Neural progenitor cell (in vitro differentiated cells): ENCODE measurements around the gene RPP14. TPM values are rescaled to one million over a fixed set of nuclear protein-coding genes. Genes with fewer than 3 reads are reported as not detected.

Experiments
- DNase-seq: peaks from one replicate; pipeline ENCODE4 v3.0.0-alpha.2; 2016; ENCODE audit warnings: low spot score
- H2AFZ ChIP-seq: fragments of 200-600 bp; sonication (generic); replicated peaks from 2 replicates; pipeline ENCODE4 v1.6.1; 2016; ENCODE audit warnings: antibody characterized with exemption
- H3F3A ChIP-seq: fragments of 200-600 bp; sonication (generic); 2 replicates; pipeline ENCODE4 v1.6.1; 2016; ENCODE audit warnings: antibody characterized with exemption, low read depth
- H3K27ac ChIP-seq: fragments of 200-600 bp; sonication (generic); 2 replicates; pipeline ENCODE4 v1.5.1; 2016; ENCODE audit warnings: mild to moderate bottlenecking
- H3K27me3 ChIP-seq: fragments of 200-600 bp; sonication (generic); 2 replicates; pipeline ENCODE4 v1.6.1; 2016; ENCODE audit warnings: mild to moderate bottlenecking, moderate library complexity
- H3K36me3 ChIP-seq: fragments of 200-600 bp; sonication (generic); 2 replicates; pipeline ENCODE4 v1.5.1; 2016
- H3K4me1 ChIP-seq: fragments of 200-600 bp; sonication (generic); 2 replicates; pipeline ENCODE4 v1.6.1; 2016; ENCODE audit warnings: mixed run types
- H3K4me2 ChIP-seq: fragments of 200-600 bp; sonication (generic); 2 replicates; pipeline ENCODE4 v1.6.1; 2016
- H3K4me3 ChIP-seq: fragments of 200-600 bp; sonication (generic); 2 replicates; pipeline ENCODE4 v1.5.1; 2016
- H3K79me2 ChIP-seq: fragments of 200-600 bp; sonication (generic); 2 replicates; pipeline ENCODE4 v1.6.1; 2016; ENCODE audit warnings: low read depth
- H3K9ac ChIP-seq: fragments of 200-600 bp; sonication (generic); 2 replicates; pipeline ENCODE4 v1.6.1; 2016
- H3K9me3 ChIP-seq: fragments of 200-600 bp; sonication (generic); 2 replicates; pipeline ENCODE4 v1.5.1; 2016; ENCODE audit warnings: low read depth
- H4K20me1 ChIP-seq: fragments of 200-600 bp; sonication (generic); 2 replicates; pipeline ENCODE4 v1.6.1; 2016; ENCODE audit warnings: low read depth
- H3K27ac Mint-ChIP-seq: 3 replicates; pipeline ENCODE4 v1.8.0; 2021; ENCODE audit warnings: mixed read lengths
- H3K27me3 Mint-ChIP-seq: 2 replicates; pipeline ENCODE4 v1.8.0; 2022; ENCODE audit warnings: low read depth, mild to moderate bottlenecking, inconsistent platforms, moderate library complexity, mixed read lengths; ENCODE audit not compliant: insufficient read depth
- H3K36me3 Mint-ChIP-seq: 3 replicates; pipeline ENCODE4 v1.8.0; 2021; ENCODE audit warnings: mixed read lengths
- H3K4me1 Mint-ChIP-seq: 3 replicates; pipeline ENCODE4 v1.8.0; 2021; ENCODE audit warnings: mixed read lengths
- H3K4me3 Mint-ChIP-seq: 3 replicates; pipeline ENCODE4 v1.8.0; 2021; ENCODE audit warnings: mild to moderate bottlenecking, moderate library complexity, mixed read lengths
- H3K9me3 Mint-ChIP-seq: 3 replicates; pipeline ENCODE4 v1.8.0; 2020; ENCODE audit warnings: mixed read lengths
- CTCF ChIP-seq: fragments of 200-600 bp; sonication (generic); IDR thresholded peaks from 2 replicates; pipeline ENCODE4 v1.5.1; 2017; ENCODE audit warnings: antibody characterized with exemption, mild to moderate bottlenecking
- EZH2 ChIP-seq: fragments of 200-600 bp; sonication (generic); IDR thresholded peaks from 2 replicates; pipeline ENCODE4 v1.6.1; 2017; ENCODE audit warnings: antibody characterized with exemption, mild to moderate bottlenecking, moderate library complexity
- EZH2phosphoT487 ChIP-seq: fragments of 200-600 bp; sonication (generic); IDR thresholded peaks from 2 replicates; pipeline ENCODE4 v1.6.1; 2017; ENCODE audit warnings: antibody characterized with exemption
- total RNA-seq: library from RNA; depleted of rRNA; stranded (reverse); fragments of >200 nt; gene quantifications from 2 replicates; pipeline ENCODE4 v1.2.3, GENCODE V29; 2015; ENCODE audit warnings: low replicate concordance

RPP14 gene
- total RNA-seq, 1 donor from 2014 or later: 17.8 TPM

- H3K4me3 ChIP-seq: no peak overlapping the region
- TF ChIP-seq EZH2 (no peak), CTCF (no peak), EZH2phosphoT487 (no peak)
- Mint-ChIP-seq H3K4me1 (peaks cover 3% of the 10 kb centered on the region), H3K4me3 (no peak overlapping the region), H3K27ac (no peak overlapping the region), H3K36me3 (peaks cover 2% of the 10 kb centered on the region), H3K9me3 (no peaks in the 10 kb centered on the region), H3K27me3 (peaks cover 2% of the 10 kb centered on the region)
- no peak for DNase-seq
- no peaks in the 10 kb centered on the region for H3K9me3 ChIP-seq
- no peaks in the 10 kb centered on the region for H3K79me2 ChIP-seq
- no peak overlapping the region for H3K9ac ChIP-seq
- H3K27ac ChIP-seq: no peak overlapping the region
- H3K4me1 ChIP-seq: no peaks in the 10 kb centered on the region
- no peaks in the 10 kb centered on the region for H3K27me3 ChIP-seq
- no peak overlapping the region for H2AFZ ChIP-seq
- H3F3A ChIP-seq: no peaks in the 10 kb centered on the region
- H4K20me1 ChIP-seq: no peaks in the 10 kb centered on the region
- H3K4me2 ChIP-seq: no peak overlapping the region
- no peaks in the 10 kb centered on the region for H3K36me3 ChIP-seq
Observed at GRCh38 chr3:58357402-58357801, 51.4 kb downstream of the RPP14 start.

- no peak for DNase-seq
- Histone ChIP-seq H3K9ac (no peak overlapping the region), H3K9me3 (no peaks in the 10 kb centered on the region), H3K79me2 (no peaks in the 10 kb centered on the region), H2AFZ (no peak overlapping the region), H3K36me3 (no peaks in the 10 kb centered on the region), H3F3A (no peaks in the 10 kb centered on the region), H3K4me1 (no peaks in the 10 kb centered on the region), H3K4me2 (no peak overlapping the region), H3K27me3 (no peaks in the 10 kb centered on the region), H3K4me3 (no peak overlapping the region), H3K27ac (no peak overlapping the region), H4K20me1 (no peaks in the 10 kb centered on the region)
- H3K27me3 Mint-ChIP-seq: peaks cover 2% of the 10 kb centered on the region
- H3K4me1 Mint-ChIP-seq: no peaks in the 10 kb centered on the region
- TF ChIP-seq CTCF (no peak), EZH2 (no peak), EZH2phosphoT487 (no peak)
- H3K9me3 Mint-ChIP-seq: no peaks in the 10 kb centered on the region
- H3K36me3 Mint-ChIP-seq: no peaks in the 10 kb centered on the region
- H3K27ac Mint-ChIP-seq: no peak overlapping the region
- no peak overlapping the region for H3K4me3 Mint-ChIP-seq
Observed at GRCh38 chr3:58358092-58358491, 52.0 kb downstream of the RPP14 start.

GRCh38 chr3:58358808-58359207 is 52.8 kb downstream of the RPP14 start:
- H3K4me3 Mint-ChIP-seq: no peak overlapping the region
- Histone ChIP-seq H3K4me2 (no peak overlapping the region), H3F3A (no peaks in the 10 kb centered on the region), H3K4me1 (no peaks in the 10 kb centered on the region), H3K36me3 (no peaks in the 10 kb centered on the region), H3K9me3 (no peaks in the 10 kb centered on the region), H3K27ac (no peak overlapping the region), H3K9ac (no peak overlapping the region), H4K20me1 (no peaks in the 10 kb centered on the region), H2AFZ (no peak overlapping the region), H3K4me3 (no peak overlapping the region), H3K79me2 (no peaks in the 10 kb centered on the region), H3K27me3 (no peaks in the 10 kb centered on the region)
- no peak for TF ChIP-seq EZH2
- no peak for TF ChIP-seq CTCF
- no peak for TF ChIP-seq EZH2phosphoT487
- peaks cover 2% of the 10 kb centered on the region for H3K27me3 Mint-ChIP-seq
- H3K27ac Mint-ChIP-seq: no peak overlapping the region
- H3K4me1 Mint-ChIP-seq: no peaks in the 10 kb centered on the region
- no peak for DNase-seq
- no peaks in the 10 kb centered on the region for H3K36me3 Mint-ChIP-seq
- H3K9me3 Mint-ChIP-seq: no peaks in the 10 kb centered on the region

GRCh38 chr3:58359621-58360020 is 53.6 kb downstream of the RPP14 start:
- no peak overlapping the region for H2AFZ ChIP-seq
- H3K27me3 Mint-ChIP-seq: peaks cover 2% of the 10 kb centered on the region
- no peaks in the 10 kb centered on the region for H3K4me1 Mint-ChIP-seq
- H3K79me2 ChIP-seq: no peaks in the 10 kb centered on the region
- no peak overlapping the region for H3K4me3 Mint-ChIP-seq
- TF ChIP-seq EZH2 (no peak), CTCF (no peak), EZH2phosphoT487 (no peak)
- H3K36me3 Mint-ChIP-seq: no peaks in the 10 kb centered on the region
- no peak overlapping the region for H3K9ac ChIP-seq
- H3K27ac ChIP-seq: no peak overlapping the region
- no peaks in the 10 kb centered on the region for H3K36me3 ChIP-seq
- H3K9me3 Mint-ChIP-seq: no peaks in the 10 kb centered on the region
- no peaks in the 10 kb centered on the region for H3F3A ChIP-seq
- H3K27ac Mint-ChIP-seq: no peak overlapping the region
- no peak overlapping the region for H3K4me3 ChIP-seq
- H3K4me1 ChIP-seq: no peaks in the 10 kb centered on the region
- DNase-seq: no peak
- H3K27me3 ChIP-seq: no peaks in the 10 kb centered on the region
- no peak overlapping the region for H3K4me2 ChIP-seq
- H3K9me3 ChIP-seq: no peaks in the 10 kb centered on the region
- no peaks in the 10 kb centered on the region for H4K20me1 ChIP-seq
